ENCODE measurements around the gene ERC2.

GRCh38 chr3:55673764-55674163, 794.5 kb downstream of the ERC2 start:
- TF ChIP-seq POLR2A (IDR thresholded peaks at IDR 0.05; ENCODE audit: low read depth, low read length) (no peak), POLR2AphosphoS5 (IDR thresholded peaks at IDR 0.05; ENCODE audit: insufficient read depth, low read depth, low read length) (no peak), EZH2 (IDR thresholded peaks at IDR 0.05; ENCODE audit: borderline replicate concordance, low read depth, low read length, severe bottlenecking) (no peak), CTCF (IDR thresholded peaks at IDR 0.05; ENCODE audit: extremely low read depth in 1 of 2, insufficient read depth in 1 of 2, low read depth in 1 of 2, low read length in 2 of 2) (no peak), MAX (IDR thresholded peaks at IDR 0.05; ENCODE audit: insufficient read depth, insufficient read length) (no peak), MYC (IDR thresholded peaks at IDR 0.05; ENCODE audit: low read depth, low read length) (no peak)
